Prostate gland (tissue), 2 donors: Measurements from ENCODE around the gene CCNC.

Experiments used
- POLR2A ChIP-seq: fragments of 450-650 bp; IDR thresholded peaks from one replicate; pipeline ENCODE4 v1.6.1; 2016; ENCODE audit warnings: antibody characterized with exemption, mild to moderate bottlenecking
- POLR2AphosphoS5 ChIP-seq: sonication (generic); formaldehyde crosslinking; IDR thresholded peaks from one replicate; pipeline ENCODE4 v1.6.1; 2017; ENCODE audit warnings: antibody characterized with exemption
- TF ChIP-seq, protein P1 (sequence below), 4 experiments: fragments of 200-600 bp in 2 of 4; fragments of 450-650 bp in 2 of 4; sonication (generic) in 2 of 4; IDR thresholded peaks; 1 replicate in 3 of 4; 2 replicates in 1 of 4; pipeline ENCODE4 v1.5.1; 2016 to 2019; ENCODE audit warnings: antibody characterized with exemption in 4 of 4, mild to moderate bottlenecking in 2 of 4, moderate library complexity in 2 of 4

DNA sequence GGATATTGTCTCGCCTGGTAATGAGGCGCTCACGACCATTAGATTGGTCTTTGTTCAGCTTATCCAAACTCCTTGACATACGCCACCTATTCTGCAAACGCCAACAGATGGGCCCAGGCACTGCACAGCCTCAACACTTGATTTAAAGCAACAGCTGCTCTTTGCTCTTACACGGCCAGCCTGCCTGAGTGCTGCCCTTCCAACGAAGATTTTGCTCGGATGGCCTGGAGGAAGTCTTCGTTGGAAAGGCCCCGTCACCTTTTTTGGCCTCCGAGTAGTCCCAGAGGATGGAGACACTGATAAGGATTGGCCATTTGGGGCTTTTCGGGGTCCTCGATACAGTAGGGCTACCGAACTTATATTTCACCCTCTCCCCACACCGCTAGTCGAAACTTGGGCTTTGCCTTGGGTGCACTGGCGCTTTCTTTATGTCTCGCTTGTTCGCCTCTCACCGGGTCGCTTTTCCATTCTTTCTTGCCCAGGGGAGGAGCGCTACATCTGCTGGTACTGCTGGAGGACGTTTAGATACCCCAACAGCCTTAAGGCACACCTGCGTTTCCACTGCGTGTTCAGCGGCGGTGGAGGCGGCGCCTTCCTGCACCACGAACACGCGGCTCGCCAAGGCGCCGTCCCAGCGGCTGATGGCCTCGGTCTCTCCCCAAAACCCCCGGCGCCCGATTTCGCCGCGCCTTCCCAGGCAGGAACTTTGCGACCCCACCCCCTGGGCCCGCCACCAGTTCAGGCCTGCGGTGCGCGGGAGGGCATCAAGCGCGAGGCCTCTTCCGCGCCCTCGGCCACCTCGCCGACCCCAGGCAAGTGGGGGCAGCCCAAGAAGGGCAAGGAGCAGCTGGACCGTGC, 44.3 kb upstream of the CCNC start:
- TF ChIP-seq, protein P1, sequence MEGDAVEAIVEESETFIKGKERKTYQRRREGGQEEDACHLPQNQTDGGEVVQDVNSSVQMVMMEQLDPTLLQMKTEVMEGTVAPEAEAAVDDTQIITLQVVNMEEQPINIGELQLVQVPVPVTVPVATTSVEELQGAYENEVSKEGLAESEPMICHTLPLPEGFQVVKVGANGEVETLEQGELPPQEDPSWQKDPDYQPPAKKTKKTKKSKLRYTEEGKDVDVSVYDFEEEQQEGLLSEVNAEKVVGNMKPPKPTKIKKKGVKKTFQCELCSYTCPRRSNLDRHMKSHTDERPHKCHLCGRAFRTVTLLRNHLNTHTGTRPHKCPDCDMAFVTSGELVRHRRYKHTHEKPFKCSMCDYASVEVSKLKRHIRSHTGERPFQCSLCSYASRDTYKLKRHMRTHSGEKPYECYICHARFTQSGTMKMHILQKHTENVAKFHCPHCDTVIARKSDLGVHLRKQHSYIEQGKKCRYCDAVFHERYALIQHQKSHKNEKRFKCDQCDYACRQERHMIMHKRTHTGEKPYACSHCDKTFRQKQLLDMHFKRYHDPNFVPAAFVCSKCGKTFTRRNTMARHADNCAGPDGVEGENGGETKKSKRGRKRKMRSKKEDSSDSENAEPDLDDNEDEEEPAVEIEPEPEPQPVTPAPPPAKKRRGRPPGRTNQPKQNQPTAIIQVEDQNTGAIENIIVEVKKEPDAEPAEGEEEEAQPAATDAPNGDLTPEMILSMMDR (IDR thresholded peaks at IDR 0.05), result no peak
- TF ChIP-seq POLR2AphosphoS5, result no peak
- no peak for TF ChIP-seq POLR2A
